Thyroid gland (tissue), 4 donors: ENCODE results near the gene EHD2.

Source experiments
- POLR2A ChIP-seq, 2 donors: fragments of 450-650 bp; IDR thresholded peaks; one replicate each; pipeline ENCODE4 v1.6.1; 2017; ENCODE audit warnings: antibody characterized with exemption in 2 of 2, mild to moderate bottlenecking in 2 of 2, moderate library complexity in 1 of 2
- TF ChIP-seq, protein P1 (sequence below), 6 experiments: fragments of 200-600 bp in 3 of 6; fragments of 450-650 bp in 3 of 6; sonication (generic) in 3 of 6; IDR thresholded peaks; one replicate each; pipeline ENCODE4 v1.5.1; 2016 to 2019; ENCODE audit warnings: antibody characterized with exemption in 6 of 6, mild to moderate bottlenecking in 2 of 6, inconsistent platforms in 1 of 6, moderate library complexity in 1 of 6

DNA sequence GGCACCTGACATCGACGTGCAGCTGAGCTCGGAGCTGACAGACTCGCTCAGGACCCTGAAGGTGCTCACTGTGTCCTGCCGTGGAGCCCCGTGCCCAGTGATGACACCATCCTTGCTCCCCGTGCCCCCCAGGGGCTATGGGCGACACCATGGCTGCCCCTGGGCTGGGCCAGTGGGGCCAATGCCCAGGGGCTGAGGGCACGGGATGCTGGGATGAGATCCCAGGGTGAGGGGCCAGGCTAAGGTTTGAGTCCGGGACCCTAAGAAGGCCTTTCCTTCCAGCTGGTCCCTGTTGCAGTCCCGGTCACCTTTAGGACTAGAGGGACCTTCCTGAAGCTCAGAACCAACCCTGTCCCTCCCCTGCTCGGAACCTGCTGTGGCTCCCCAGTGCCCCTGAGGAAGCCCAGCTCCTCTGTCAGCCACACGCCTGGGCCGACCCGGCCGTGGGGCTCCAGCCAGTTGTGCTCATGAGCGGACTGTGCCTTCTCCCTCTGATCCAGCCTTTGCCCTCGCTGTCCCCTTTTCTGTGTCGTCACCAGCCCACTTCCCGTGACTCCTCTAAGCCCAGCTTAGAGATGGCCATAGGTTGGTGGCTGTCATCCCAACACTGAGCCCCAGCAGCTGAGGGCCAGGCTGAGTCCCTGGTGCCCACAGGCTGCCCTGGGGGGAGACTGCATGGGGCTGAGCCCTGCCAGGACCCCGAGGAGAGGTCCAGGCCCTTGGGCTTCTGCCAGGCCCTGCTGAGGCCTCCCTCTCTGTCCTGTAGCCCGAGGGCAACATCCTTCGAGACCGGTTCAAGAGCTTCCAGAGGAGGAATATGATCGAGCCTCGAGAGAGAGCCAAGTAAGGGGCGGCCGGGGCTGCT, 42.8 kb downstream of the EHD2 start:
- TF ChIP-seq, protein P1, sequence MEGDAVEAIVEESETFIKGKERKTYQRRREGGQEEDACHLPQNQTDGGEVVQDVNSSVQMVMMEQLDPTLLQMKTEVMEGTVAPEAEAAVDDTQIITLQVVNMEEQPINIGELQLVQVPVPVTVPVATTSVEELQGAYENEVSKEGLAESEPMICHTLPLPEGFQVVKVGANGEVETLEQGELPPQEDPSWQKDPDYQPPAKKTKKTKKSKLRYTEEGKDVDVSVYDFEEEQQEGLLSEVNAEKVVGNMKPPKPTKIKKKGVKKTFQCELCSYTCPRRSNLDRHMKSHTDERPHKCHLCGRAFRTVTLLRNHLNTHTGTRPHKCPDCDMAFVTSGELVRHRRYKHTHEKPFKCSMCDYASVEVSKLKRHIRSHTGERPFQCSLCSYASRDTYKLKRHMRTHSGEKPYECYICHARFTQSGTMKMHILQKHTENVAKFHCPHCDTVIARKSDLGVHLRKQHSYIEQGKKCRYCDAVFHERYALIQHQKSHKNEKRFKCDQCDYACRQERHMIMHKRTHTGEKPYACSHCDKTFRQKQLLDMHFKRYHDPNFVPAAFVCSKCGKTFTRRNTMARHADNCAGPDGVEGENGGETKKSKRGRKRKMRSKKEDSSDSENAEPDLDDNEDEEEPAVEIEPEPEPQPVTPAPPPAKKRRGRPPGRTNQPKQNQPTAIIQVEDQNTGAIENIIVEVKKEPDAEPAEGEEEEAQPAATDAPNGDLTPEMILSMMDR (IDR thresholded peaks at IDR 0.05), result no peak
- TF ChIP-seq POLR2A (IDR thresholded peaks at IDR 0.05), result no peak
